SK-N-SH (cell line): ENCODE data around the gene KLHL35. TPM values are rescaled to one million over a fixed set of nuclear protein-coding genes. Genes with fewer than 3 reads are reported as not detected.

Source experiments
- CTCF ChIA-PET: fragments of 300-600, 350-600 bp; formaldehyde crosslinking; extraction: SDS; loops from one replicate; lab custom pipeline; 2021; lab: Yijun Ruan, JAX
- POLR2A ChIA-PET: fragments of 350-600 bp; sonication (Branson Sonifier 250); formaldehyde crosslinking; extraction: SDS; loops from one replicate; lab custom pipeline; 2020; ENCODE audit warnings: antibody characterized with exemption, inconsistent platforms; lab: Yijun Ruan, JAX
- DNase-seq: peaks from one replicate; pipeline ENCODE4 v3.0.0; 2012
- H2AFZ ChIP-seq: fragments of 200-600 bp; sonication (generic); 2 replicates; pipeline ENCODE4 v1.8.1; 2016; ENCODE audit warnings: antibody characterized with exemption, mild to moderate bottlenecking, low read depth
- H3F3A ChIP-seq: fragments of 200-600 bp; sonication (generic); replicated peaks from 2 replicates; pipeline ENCODE3; 2016; ENCODE audit warnings: antibody characterized with exemption, mild to moderate bottlenecking; ENCODE audit not compliant: insufficient read depth
- H3K27ac ChIP-seq, 2 experiments: fragments of 200-500 bp in 1 of 2; fragments of 200-600 bp in 1 of 2; sonication (Bioruptor generic) in 1 of 2; sonication (generic), shearing (Covaris generic) in 1 of 2; 2 replicates each; pipeline versions ENCODE4 v1.5.1 to v1.6.1; 2014 to 2016; ENCODE audit warnings: low read depth in 2 of 2, inconsistent platforms in 1 of 2, low read length in 1 of 2, mild to moderate bottlenecking in 1 of 2, mixed read lengths in 1 of 2
- H3K27me3 ChIP-seq: fragments of 200-600 bp; sonication (generic), shearing (Covaris generic); 2 replicates; pipeline ENCODE4 v1.6.1; 2016; ENCODE audit warnings: mixed run types; ENCODE audit not compliant: insufficient read depth
- H3K36me3 ChIP-seq, 2 experiments: fragments of 200-500 bp in 1 of 2; fragments of 200-600 bp in 1 of 2; sonication (Bioruptor generic) in 1 of 2; sonication (generic) in 1 of 2; replicated peaks in 1 of 2; 2 replicates each; pipeline versions ENCODE3 to v1.5.1; 2014 to 2016; ENCODE audit warnings: low read length in 1 of 2, mild to moderate bottlenecking in 1 of 2; ENCODE audit not compliant: insufficient read depth in 2 of 2, control insufficient read depth in 1 of 2
- H3K4me1 ChIP-seq, 2 experiments: fragments of 200-500 bp in 1 of 2; fragments of 200-600 bp in 1 of 2; sonication (Bioruptor generic) in 1 of 2; sonication (generic), shearing (Covaris generic) in 1 of 2; 2 replicates each; pipeline versions ENCODE4 v1.5.1 to v1.6.1; 2014 to 2016; ENCODE audit warnings: low read depth in 1 of 2, low read length in 1 of 2, mixed run types in 1 of 2; ENCODE audit not compliant: insufficient read depth in 2 of 2, control insufficient read depth in 1 of 2
- H3K4me2 ChIP-seq: fragments of 200-600 bp; sonication (generic), shearing (Covaris generic); 2 replicates; pipeline ENCODE4 v1.6.1; 2017; ENCODE audit warnings: mixed run types
- H3K4me3 ChIP-seq, 2 experiments: fragments of 200-500 bp in 1 of 2; fragments of 200-600 bp in 1 of 2; sonication (Bioruptor generic) in 1 of 2; sonication (generic), shearing (Covaris generic) in 1 of 2; 2 replicates each; pipeline versions ENCODE4 v1.5.1 to v1.8.1; 2014 to 2016; ENCODE audit warnings: low read depth in 2 of 2, inconsistent platforms in 1 of 2, low read length in 1 of 2, mild to moderate bottlenecking in 1 of 2, mixed read lengths in 1 of 2, moderate library complexity in 1 of 2
- H3K79me2 ChIP-seq: fragments of 200-600 bp; sonication (generic); 2 replicates; pipeline ENCODE4 v1.8.1; 2017; ENCODE audit warnings: mild to moderate bottlenecking; ENCODE audit not compliant: insufficient read depth
- H3K9ac ChIP-seq: fragments of 200-600 bp; sonication (generic); 2 replicates; pipeline ENCODE4 v1.6.1; 2017; ENCODE audit warnings: mixed run types
- H3K9me2 ChIP-seq: fragments of 200-600 bp; sonication (generic); 2 replicates; pipeline ENCODE4 v1.6.1; 2017; ENCODE audit warnings: mixed run types
- H3K9me3 ChIP-seq: fragments of 200-600 bp; sonication (generic); 2 replicates; pipeline ENCODE4 v1.6.1; 2017; ENCODE audit warnings: mixed run types, mild to moderate bottlenecking, moderate library complexity
- H4K20me1 ChIP-seq: fragments of 200-600 bp; sonication (generic); 2 replicates; pipeline ENCODE4 v1.6.1; 2017; ENCODE audit warnings: mild to moderate bottlenecking, mixed run types; ENCODE audit not compliant: insufficient read depth
- ELF1 ChIP-seq: IDR thresholded peaks from 2 replicates; pipeline ENCODE4 v1.4.0; 2012
- EP300 ChIP-seq, 2 experiments: IDR thresholded peaks; 2 replicates each; pipeline versions ENCODE4 v1.4.0 to v1.6.1; 2012; ENCODE audit warnings: borderline replicate concordance in 1 of 2, low read depth in 1 of 2, low read length in 1 of 2
- FOSL2 ChIP-seq: IDR thresholded peaks from 2 replicates; pipeline ENCODE4 v1.4.0; 2012; ENCODE audit warnings: low read depth, mild to moderate bottlenecking, moderate library complexity, borderline replicate concordance
- FOXM1 ChIP-seq: IDR thresholded peaks from 2 replicates; pipeline ENCODE4 v1.4.0; 2012; ENCODE audit warnings: low read depth, mild to moderate bottlenecking
- GABPA ChIP-seq: IDR thresholded peaks from 2 replicates; pipeline ENCODE4 v1.4.0; 2012; ENCODE audit warnings: low read depth, mild to moderate bottlenecking
- JUND ChIP-seq: IDR thresholded peaks from 2 replicates; pipeline ENCODE4 v1.4.0; 2012
- MEF2A ChIP-seq: IDR thresholded peaks from 2 replicates; pipeline ENCODE4 v1.4.0; 2012; ENCODE audit warnings: low read depth, borderline replicate concordance
- MXI1 ChIP-seq: IDR thresholded peaks from 2 replicates; pipeline ENCODE4 v1.6.1; 2012; ENCODE audit warnings: mild to moderate bottlenecking, low read depth, low read length, improper control_type of control experiment
- NRF1 ChIP-seq: IDR thresholded peaks from 2 replicates; pipeline ENCODE4 v1.6.1; 2012; ENCODE audit warnings: low read depth, mild to moderate bottlenecking, low read length
- RAD21 ChIP-seq: IDR thresholded peaks from 2 replicates; pipeline ENCODE4 v1.6.1; 2012; ENCODE audit warnings: mild to moderate bottlenecking, low read length
- TEAD4 ChIP-seq: IDR thresholded peaks from 2 replicates; pipeline ENCODE4 v1.4.0; 2012; ENCODE audit warnings: mild to moderate bottlenecking, borderline replicate concordance; ENCODE audit not compliant: insufficient read depth
- USF1 ChIP-seq: IDR thresholded peaks from 2 replicates; pipeline ENCODE4 v1.4.0; 2012; ENCODE audit warnings: low read depth, borderline replicate concordance
- YY1 ChIP-seq: IDR thresholded peaks from 2 replicates; pipeline ENCODE4 v1.4.0; 2012; ENCODE audit warnings: low read depth, mild to moderate bottlenecking
- WGBS: methylation state at CpG from one replicate; pipeline ENCODE4 v1.1.6; 2017; ENCODE audit warnings: low lambda C conversion rate; 5-methylcytosine and 5-hydroxymethylcytosine counted together
- polyA plus RNA-seq, 3 experiments: library from polyadenylated mRNA; depleted of rRNA; stranded (reverse); fragments of >200 nt; gene quantifications; 2 replicates each; pipeline ENCODE4 v1.2.3, GENCODE V29; 2012
- TF ChIP-seq, protein P1 (sequence below): IDR thresholded peaks from 2 replicates; pipeline ENCODE4 v1.4.0; 2012; ENCODE audit warnings: low read depth
- TF ChIP-seq, protein P2 (sequence below): IDR thresholded peaks from 2 replicates; pipeline ENCODE4 v1.6.1; 2012; ENCODE audit warnings: mild to moderate bottlenecking, low read depth, low read length, moderate library complexity
- TF ChIP-seq, protein P3 (sequence below): fragments of 150-350 bp; IDR thresholded peaks from 2 replicates; pipeline ENCODE4 v1.6.1; 2017; ENCODE audit warnings: antibody characterized with exemption, low read length, low read depth, borderline replicate concordance

Gene KLHL35
- polyA plus RNA-seq, 1 of the 3 experiments (the other 2 are of a cell fraction): 1.7 TPM

DNA sequence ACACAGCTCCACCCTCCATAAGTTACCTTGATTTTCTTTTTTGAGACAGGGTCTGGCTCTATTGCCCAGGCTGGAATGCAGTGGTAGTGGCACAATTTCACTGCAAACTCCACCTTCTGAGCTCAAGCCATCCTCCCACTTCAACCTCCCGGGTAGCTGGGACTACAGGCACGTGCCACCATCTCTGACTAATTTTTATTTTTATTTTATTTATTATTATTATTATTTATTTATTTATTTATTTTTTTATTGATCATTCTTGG is 24.1 kb downstream of the KLHL35 start:
- Histone ChIP-seq H3K36me3 (peaks cover 59 to 66% of the 10 kb centered on the region in 2 experiments), H3K4me2 (no peak overlapping the region), H3K79me2 (peaks cover 50% of the 10 kb centered on the region), H3K4me1 (peaks cover 0 to 24% of the 10 kb centered on the region in 2 experiments; a peak in 2 of 4 replicates), H2AFZ (no peak overlapping the region), H3K27ac (no peak overlapping the region), H3K4me3 (no peak overlapping the region), H3K27me3 (no peaks in the 10 kb centered on the region), H3K9me3 (no peaks in the 10 kb centered on the region), H3F3A (peaks cover 36% of the 10 kb centered on the region), H3K9ac (no peak overlapping the region), H3K9me2 (no peaks in the 10 kb centered on the region), H4K20me1 (peaks cover 61% of the 10 kb centered on the region)
- WGBS: 98% methylated on average over 2 of the region's 2 CpGs
- no peak for TF ChIP-seq YY1
- TF ChIP-seq FOSL2: no peak
- TF ChIP-seq, protein P1, sequence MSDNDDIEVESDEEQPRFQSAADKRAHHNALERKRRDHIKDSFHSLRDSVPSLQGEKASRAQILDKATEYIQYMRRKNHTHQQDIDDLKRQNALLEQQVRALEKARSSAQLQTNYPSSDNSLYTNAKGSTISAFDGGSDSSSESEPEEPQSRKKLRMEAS: no peak
- no peak for TF ChIP-seq ELF1
- no peak for TF ChIP-seq FOXM1
- TF ChIP-seq, protein P2, sequence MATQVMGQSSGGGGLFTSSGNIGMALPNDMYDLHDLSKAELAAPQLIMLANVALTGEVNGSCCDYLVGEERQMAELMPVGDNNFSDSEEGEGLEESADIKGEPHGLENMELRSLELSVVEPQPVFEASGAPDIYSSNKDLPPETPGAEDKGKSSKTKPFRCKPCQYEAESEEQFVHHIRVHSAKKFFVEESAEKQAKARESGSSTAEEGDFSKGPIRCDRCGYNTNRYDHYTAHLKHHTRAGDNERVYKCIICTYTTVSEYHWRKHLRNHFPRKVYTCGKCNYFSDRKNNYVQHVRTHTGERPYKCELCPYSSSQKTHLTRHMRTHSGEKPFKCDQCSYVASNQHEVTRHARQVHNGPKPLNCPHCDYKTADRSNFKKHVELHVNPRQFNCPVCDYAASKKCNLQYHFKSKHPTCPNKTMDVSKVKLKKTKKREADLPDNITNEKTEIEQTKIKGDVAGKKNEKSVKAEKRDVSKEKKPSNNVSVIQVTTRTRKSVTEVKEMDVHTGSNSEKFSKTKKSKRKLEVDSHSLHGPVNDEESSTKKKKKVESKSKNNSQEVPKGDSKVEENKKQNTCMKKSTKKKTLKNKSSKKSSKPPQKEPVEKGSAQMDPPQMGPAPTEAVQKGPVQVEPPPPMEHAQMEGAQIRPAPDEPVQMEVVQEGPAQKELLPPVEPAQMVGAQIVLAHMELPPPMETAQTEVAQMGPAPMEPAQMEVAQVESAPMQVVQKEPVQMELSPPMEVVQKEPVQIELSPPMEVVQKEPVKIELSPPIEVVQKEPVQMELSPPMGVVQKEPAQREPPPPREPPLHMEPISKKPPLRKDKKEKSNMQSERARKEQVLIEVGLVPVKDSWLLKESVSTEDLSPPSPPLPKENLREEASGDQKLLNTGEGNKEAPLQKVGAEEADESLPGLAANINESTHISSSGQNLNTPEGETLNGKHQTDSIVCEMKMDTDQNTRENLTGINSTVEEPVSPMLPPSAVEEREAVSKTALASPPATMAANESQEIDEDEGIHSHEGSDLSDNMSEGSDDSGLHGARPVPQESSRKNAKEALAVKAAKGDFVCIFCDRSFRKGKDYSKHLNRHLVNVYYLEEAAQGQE: no peak
- no peak for TF ChIP-seq RAD21
- TF ChIP-seq EP300 (IDR thresholded peaks at IDR 0.05; ENCODE audit: borderline replicate concordance in 1 of 2, low read depth in 1 of 2, low read length in 1 of 2): no peak
- TF ChIP-seq JUND: no peak
- no peak for TF ChIP-seq MXI1
- TF ChIP-seq MEF2A: no peak
- no peak for TF ChIP-seq GABPA
- TF ChIP-seq TEAD4: no peak
- TF ChIP-seq, protein P3, sequence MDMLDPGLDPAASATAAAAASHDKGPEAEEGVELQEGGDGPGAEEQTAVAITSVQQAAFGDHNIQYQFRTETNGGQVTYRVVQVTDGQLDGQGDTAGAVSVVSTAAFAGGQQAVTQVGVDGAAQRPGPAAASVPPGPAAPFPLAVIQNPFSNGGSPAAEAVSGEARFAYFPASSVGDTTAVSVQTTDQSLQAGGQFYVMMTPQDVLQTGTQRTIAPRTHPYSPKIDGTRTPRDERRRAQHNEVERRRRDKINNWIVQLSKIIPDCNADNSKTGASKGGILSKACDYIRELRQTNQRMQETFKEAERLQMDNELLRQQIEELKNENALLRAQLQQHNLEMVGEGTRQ: no peak
- no peak for TF ChIP-seq NRF1
- TF ChIP-seq USF1: no peak
- DNase-seq: no peak
- CTCF ChIA-PET: interaction anchor here (1.7 to 3.8 kb wide), 10 partner anchors 8 to 123 kb away, joined by 3 to 27 read pairs (median 10); partner anchors contain the start of genes GDPD5 and KLHL35
- POLR2A ChIA-PET: no interaction called here
